ENCODE data around the gene TUBB1.

TUBB1 gene

GRCh38 chr20:59013031-59013951, 5.9 kb upstream of the TUBB1 start:
- no peak for TF ChIP-seq CTCF (IDR thresholded peaks at IDR 0.05; ENCODE audit: borderline replicate concordance, insufficient read depth, low read depth, low read length)
- H3K4me3 ChIP-seq (ENCODE audit: low read depth, low read length) = no peak overlapping the region

GRCh38 chr20:59013959-59014608, 5.1 kb upstream of the TUBB1 start:
- TF ChIP-seq CTCF (IDR thresholded peaks at IDR 0.05; ENCODE audit: borderline replicate concordance, insufficient read depth, low read depth, low read length) = no peak
- no peak overlapping the region for H3K4me3 ChIP-seq (ENCODE audit: low read depth, low read length)

GRCh38 chr20:59014680-59015389, 4.4 kb upstream of the TUBB1 start:
- H3K4me3 ChIP-seq (ENCODE audit: low read depth, low read length) = no peak overlapping the region
- no peak for TF ChIP-seq CTCF (IDR thresholded peaks at IDR 0.05; ENCODE audit: borderline replicate concordance, insufficient read depth, low read depth, low read length)

GRCh38 chr20:59015411-59015810, 3.8 kb upstream of the TUBB1 start:
- no peak overlapping the region for H3K4me3 ChIP-seq (ENCODE audit: low read depth, low read length)

GRCh38 chr20:59015812-59016711, 3.2 kb upstream of the TUBB1 start:
- no peak for TF ChIP-seq CTCF (IDR thresholded peaks at IDR 0.05; ENCODE audit: borderline replicate concordance, insufficient read depth, low read depth, low read length)
- H3K4me3 ChIP-seq (ENCODE audit: low read depth, low read length) = no peak overlapping the region

More at GRCh38 chr20:59015411-59015810, 3.8 kb upstream of the TUBB1 start:
- TF ChIP-seq CTCF (IDR thresholded peaks at IDR 0.05; ENCODE audit: borderline replicate concordance, insufficient read depth, low read depth, low read length) = no peak

- H3K4me3 ChIP-seq (ENCODE audit: low read depth, low read length) = no peak overlapping the region
- TF ChIP-seq CTCF (IDR thresholded peaks at IDR 0.05; ENCODE audit: borderline replicate concordance, insufficient read depth, low read depth, low read length) = no peak
Measured at GRCh38 chr20:59016795-59017492, 2.3 kb upstream of the TUBB1 start.

Data from GM12875 (cell line).